Ishikawa (cell line): ENCODE data around the gene BLCAP.

ENCODE experiments used
- CEBPB ChIP-seq: IDR thresholded peaks from 2 replicates; pipeline ENCODE4 v1.6.1; 2012
- CREB1 ChIP-seq: IDR thresholded peaks from 2 replicates; pipeline ENCODE4 v1.6.1; 2012; ENCODE audit warnings: low read depth
- EGR1 ChIP-seq: IDR thresholded peaks from 2 replicates; pipeline ENCODE4 v1.6.1; 2012
- EP300 ChIP-seq: IDR thresholded peaks from 2 replicates; pipeline ENCODE4 v1.6.1; 2012; ENCODE audit warnings: borderline replicate concordance
- FOXM1 ChIP-seq: IDR thresholded peaks from 2 replicates; pipeline ENCODE4 v1.6.1; 2012; ENCODE audit warnings: low read depth, borderline replicate concordance
- MAX ChIP-seq: IDR thresholded peaks from 2 replicates; pipeline ENCODE4 v1.6.1; 2012
- NFIC ChIP-seq: IDR thresholded peaks from 2 replicates; pipeline ENCODE4 v1.6.1; 2012
- RAD21 ChIP-seq: IDR thresholded peaks from 2 replicates; pipeline ENCODE4 v1.6.1; 2012; ENCODE audit warnings: low read depth
- TAF1 ChIP-seq: IDR thresholded peaks from 2 replicates; pipeline ENCODE4 v1.6.1; 2012; ENCODE audit warnings: low read depth, mild to moderate bottlenecking
- TCF12 ChIP-seq: IDR thresholded peaks from 2 replicates; pipeline ENCODE4 v1.6.1; 2012; ENCODE audit warnings: low read depth
- TEAD4 ChIP-seq: IDR thresholded peaks from 2 replicates; pipeline ENCODE4 v1.6.1; 2012
- YY1 ChIP-seq: IDR thresholded peaks from 2 replicates; pipeline ENCODE4 v1.6.1; 2012; ENCODE audit warnings: low read depth
- ZBTB7A ChIP-seq: IDR thresholded peaks from 2 replicates; pipeline ENCODE4 v1.6.1; 2012; ENCODE audit warnings: low read depth
- TF ChIP-seq, protein P1 (sequence below): IDR thresholded peaks from 2 replicates; pipeline ENCODE4 v1.6.1; 2012
- TF ChIP-seq, protein P2 (sequence below): IDR thresholded peaks from 2 replicates; pipeline ENCODE4 v1.6.1; 2012; ENCODE audit warnings: low read depth, mild to moderate bottlenecking

Gene BLCAP

GRCh38 chr20:37492945-37493344, 34.7 kb downstream of the BLCAP start:
- TF ChIP-seq FOXM1 = no peak
- TF ChIP-seq, protein P1, sequence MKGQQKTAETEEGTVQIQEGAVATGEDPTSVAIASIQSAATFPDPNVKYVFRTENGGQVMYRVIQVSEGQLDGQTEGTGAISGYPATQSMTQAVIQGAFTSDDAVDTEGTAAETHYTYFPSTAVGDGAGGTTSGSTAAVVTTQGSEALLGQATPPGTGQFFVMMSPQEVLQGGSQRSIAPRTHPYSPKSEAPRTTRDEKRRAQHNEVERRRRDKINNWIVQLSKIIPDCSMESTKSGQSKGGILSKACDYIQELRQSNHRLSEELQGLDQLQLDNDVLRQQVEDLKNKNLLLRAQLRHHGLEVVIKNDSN = no peak
- TF ChIP-seq NFIC = no peak
- no peak for TF ChIP-seq EP300

DNA sequence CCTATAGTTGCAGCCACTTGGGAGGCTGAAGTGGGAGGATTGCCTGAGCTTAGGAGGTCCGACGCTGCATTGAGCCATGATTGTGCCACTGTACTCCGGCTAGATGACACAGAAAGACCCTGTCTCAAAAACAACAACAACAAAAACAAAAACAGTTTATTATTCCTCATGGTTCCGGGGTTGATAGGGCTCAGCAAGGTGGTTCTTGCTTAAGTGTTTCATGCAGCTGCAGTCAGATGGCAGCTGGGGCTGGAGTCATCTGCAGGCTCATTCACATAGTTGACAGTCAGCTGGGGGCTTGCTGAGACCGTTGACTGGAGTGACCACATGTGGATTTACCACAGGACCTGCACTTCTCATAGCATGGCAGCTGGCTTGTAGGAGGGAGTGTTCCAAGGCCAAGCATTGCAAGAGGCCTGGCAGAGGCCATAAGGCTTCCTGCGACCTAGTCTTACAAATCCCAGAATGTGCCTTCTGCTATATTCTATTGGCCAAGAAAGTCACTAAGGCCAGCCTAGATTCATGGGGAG, 35.5 kb downstream of the BLCAP start:
- TF ChIP-seq CEBPB (no peak), FOXM1 (no peak), EP300 (no peak), EGR1 (no peak), YY1 (no peak), MAX (no peak), RAD21 (no peak), TCF12 (no peak)
- TF ChIP-seq, protein P2, sequence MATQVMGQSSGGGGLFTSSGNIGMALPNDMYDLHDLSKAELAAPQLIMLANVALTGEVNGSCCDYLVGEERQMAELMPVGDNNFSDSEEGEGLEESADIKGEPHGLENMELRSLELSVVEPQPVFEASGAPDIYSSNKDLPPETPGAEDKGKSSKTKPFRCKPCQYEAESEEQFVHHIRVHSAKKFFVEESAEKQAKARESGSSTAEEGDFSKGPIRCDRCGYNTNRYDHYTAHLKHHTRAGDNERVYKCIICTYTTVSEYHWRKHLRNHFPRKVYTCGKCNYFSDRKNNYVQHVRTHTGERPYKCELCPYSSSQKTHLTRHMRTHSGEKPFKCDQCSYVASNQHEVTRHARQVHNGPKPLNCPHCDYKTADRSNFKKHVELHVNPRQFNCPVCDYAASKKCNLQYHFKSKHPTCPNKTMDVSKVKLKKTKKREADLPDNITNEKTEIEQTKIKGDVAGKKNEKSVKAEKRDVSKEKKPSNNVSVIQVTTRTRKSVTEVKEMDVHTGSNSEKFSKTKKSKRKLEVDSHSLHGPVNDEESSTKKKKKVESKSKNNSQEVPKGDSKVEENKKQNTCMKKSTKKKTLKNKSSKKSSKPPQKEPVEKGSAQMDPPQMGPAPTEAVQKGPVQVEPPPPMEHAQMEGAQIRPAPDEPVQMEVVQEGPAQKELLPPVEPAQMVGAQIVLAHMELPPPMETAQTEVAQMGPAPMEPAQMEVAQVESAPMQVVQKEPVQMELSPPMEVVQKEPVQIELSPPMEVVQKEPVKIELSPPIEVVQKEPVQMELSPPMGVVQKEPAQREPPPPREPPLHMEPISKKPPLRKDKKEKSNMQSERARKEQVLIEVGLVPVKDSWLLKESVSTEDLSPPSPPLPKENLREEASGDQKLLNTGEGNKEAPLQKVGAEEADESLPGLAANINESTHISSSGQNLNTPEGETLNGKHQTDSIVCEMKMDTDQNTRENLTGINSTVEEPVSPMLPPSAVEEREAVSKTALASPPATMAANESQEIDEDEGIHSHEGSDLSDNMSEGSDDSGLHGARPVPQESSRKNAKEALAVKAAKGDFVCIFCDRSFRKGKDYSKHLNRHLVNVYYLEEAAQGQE = no peak

DNA sequence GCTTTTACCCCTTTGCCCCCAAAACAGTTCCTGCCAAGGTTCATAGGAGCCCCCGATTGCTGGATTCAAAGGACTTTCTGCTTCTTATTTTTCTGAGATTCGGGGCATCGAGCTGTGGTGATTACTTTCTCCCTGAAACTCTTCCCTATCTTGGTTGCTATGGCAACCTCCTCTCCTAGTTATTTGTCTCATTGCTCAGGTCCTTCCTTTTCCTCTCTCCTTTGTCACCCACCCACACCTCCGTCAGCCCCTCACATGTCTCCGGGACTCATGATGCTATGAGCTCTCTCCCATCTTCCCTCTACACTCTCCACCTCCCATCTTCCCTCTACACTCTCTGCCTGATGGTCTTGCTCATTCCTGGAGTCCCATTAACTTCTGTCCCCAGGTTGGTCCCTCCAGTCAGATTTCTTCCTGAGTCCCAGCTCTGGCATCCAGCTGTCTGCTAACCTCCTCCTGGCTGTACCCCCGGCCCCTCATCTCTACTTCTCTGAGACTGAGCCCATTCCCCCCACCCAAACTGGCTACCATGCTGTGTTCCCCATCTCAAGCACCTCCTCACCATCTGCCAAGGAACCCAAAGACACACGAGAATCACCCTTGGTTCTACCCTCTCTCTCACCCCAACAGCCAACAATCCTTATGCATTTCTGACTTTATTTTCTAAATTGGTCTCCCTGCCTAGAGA, 36.9 kb downstream of the BLCAP start:
- TF ChIP-seq, protein P1 = no peak
- TF ChIP-seq EGR1 = no peak
- TF ChIP-seq TEAD4 = no peak
- TF ChIP-seq CREB1 = no peak
- TF ChIP-seq ZBTB7A = no peak
- TF ChIP-seq NFIC = no peak
- no peak for TF ChIP-seq EP300
- no peak for TF ChIP-seq TAF1
- TF ChIP-seq, protein P2 = no peak
- TF ChIP-seq RAD21 = no peak

- TF ChIP-seq EGR1 (no peak), ZBTB7A (no peak), EP300 (no peak), MAX (no peak), YY1 (no peak), NFIC (no peak), CREB1 (no peak), TCF12 (no peak), FOXM1 (no peak), CEBPB (no peak), TEAD4 (no peak), RAD21 (no peak)
- TF ChIP-seq, protein P1 = no peak
Observed at GRCh38 chr20:37484331-37484730, 43.3 kb downstream of the BLCAP start.

DNA sequence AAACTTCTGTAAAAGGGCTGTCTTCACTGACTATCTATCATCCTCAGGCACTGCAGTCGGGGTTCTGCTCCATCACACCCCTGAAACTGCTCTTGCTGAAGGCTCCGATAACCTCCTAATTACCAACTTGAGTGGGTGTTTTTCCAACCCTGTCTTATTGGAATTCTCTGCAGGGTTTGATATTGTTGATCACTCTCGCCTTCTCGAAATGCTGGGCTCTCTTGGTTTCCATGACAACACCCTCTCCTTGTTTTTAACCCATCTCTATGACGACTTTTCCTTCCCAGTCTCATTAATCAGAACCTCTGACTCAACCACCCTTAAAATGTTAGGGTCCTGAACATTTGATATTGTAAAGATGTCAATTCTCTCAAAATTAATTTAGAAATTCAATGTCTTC, 46.1 kb downstream of the BLCAP start:
- TF ChIP-seq ZBTB7A (no peak), NFIC (no peak), MAX (no peak), CREB1 (no peak), RAD21 (no peak), TEAD4 (no peak), EP300 (no peak), FOXM1 (no peak), TAF1 (no peak), EGR1 (no peak), CEBPB (no peak), TCF12 (no peak), YY1 (no peak)
- TF ChIP-seq, protein P1 = no peak
- TF ChIP-seq, protein P2 = no peak
